Ishikawa (cell line): ENCODE data around the gene CD3G.

Experiments used
- CEBPB ChIP-seq: IDR thresholded peaks from 2 replicates; pipeline ENCODE4 v1.6.1; 2012
- CREB1 ChIP-seq: IDR thresholded peaks from 2 replicates; pipeline ENCODE4 v1.6.1; 2012; ENCODE audit warnings: low read depth
- EGR1 ChIP-seq: IDR thresholded peaks from 2 replicates; pipeline ENCODE4 v1.6.1; 2012
- EP300 ChIP-seq: IDR thresholded peaks from 2 replicates; pipeline ENCODE4 v1.6.1; 2012; ENCODE audit warnings: borderline replicate concordance
- FOXM1 ChIP-seq: IDR thresholded peaks from 2 replicates; pipeline ENCODE4 v1.6.1; 2012; ENCODE audit warnings: low read depth, borderline replicate concordance
- MAX ChIP-seq: IDR thresholded peaks from 2 replicates; pipeline ENCODE4 v1.6.1; 2012
- NFIC ChIP-seq: IDR thresholded peaks from 2 replicates; pipeline ENCODE4 v1.6.1; 2012
- RAD21 ChIP-seq: IDR thresholded peaks from 2 replicates; pipeline ENCODE4 v1.6.1; 2012; ENCODE audit warnings: low read depth
- TAF1 ChIP-seq: IDR thresholded peaks from 2 replicates; pipeline ENCODE4 v1.6.1; 2012; ENCODE audit warnings: low read depth, mild to moderate bottlenecking
- TCF12 ChIP-seq: IDR thresholded peaks from 2 replicates; pipeline ENCODE4 v1.6.1; 2012; ENCODE audit warnings: low read depth
- TEAD4 ChIP-seq: IDR thresholded peaks from 2 replicates; pipeline ENCODE4 v1.6.1; 2012
- YY1 ChIP-seq: IDR thresholded peaks from 2 replicates; pipeline ENCODE4 v1.6.1; 2012; ENCODE audit warnings: low read depth
- ZBTB7A ChIP-seq: IDR thresholded peaks from 2 replicates; pipeline ENCODE4 v1.6.1; 2012; ENCODE audit warnings: low read depth
- TF ChIP-seq, protein P1 (sequence below): IDR thresholded peaks from 2 replicates; pipeline ENCODE4 v1.6.1; 2012
- TF ChIP-seq, protein P2 (sequence below): IDR thresholded peaks from 2 replicates; pipeline ENCODE4 v1.6.1; 2012; ENCODE audit warnings: low read depth, mild to moderate bottlenecking

Gene CD3G

DNA sequence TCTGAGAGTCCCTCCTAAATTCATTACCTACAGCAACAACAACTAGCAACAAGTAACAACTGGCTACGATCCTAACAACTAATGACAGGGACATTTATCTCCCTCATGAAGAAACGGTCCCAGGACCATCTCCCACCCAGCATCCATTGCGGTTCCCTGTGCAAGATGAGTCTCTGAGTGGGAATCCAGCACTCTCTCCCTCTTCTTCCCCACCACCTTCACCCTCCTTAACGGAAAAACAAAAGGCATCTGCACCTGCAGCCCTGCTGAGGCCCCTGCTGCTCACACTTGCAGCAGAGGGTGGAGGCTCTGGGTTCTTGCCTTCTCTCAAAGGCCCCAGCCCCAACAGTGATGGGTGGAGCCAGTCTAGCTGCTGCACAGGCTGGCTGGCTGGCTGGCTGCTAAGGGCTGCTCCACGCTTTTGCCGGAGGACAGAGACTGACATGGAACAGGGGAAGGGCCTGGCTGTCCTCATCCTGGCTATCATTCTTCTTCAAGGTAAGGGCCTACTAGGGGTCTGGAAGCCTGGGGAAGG, at the start of gene CD3G:
CD3G (plus strand) TSS at position 364 of the 535 bp plus-strand sequence; CDS start at position 444, 80 bp downstream.
- TF ChIP-seq EGR1 (no peak), TEAD4 (no peak), TCF12 (no peak), NFIC (no peak), RAD21 (no peak), TAF1 (no peak), CEBPB (no peak), EP300 (no peak), YY1 (no peak), MAX (no peak), FOXM1 (no peak), ZBTB7A (no peak), CREB1 (no peak)
- TF ChIP-seq, protein P1, sequence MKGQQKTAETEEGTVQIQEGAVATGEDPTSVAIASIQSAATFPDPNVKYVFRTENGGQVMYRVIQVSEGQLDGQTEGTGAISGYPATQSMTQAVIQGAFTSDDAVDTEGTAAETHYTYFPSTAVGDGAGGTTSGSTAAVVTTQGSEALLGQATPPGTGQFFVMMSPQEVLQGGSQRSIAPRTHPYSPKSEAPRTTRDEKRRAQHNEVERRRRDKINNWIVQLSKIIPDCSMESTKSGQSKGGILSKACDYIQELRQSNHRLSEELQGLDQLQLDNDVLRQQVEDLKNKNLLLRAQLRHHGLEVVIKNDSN = no peak
- TF ChIP-seq, protein P2, sequence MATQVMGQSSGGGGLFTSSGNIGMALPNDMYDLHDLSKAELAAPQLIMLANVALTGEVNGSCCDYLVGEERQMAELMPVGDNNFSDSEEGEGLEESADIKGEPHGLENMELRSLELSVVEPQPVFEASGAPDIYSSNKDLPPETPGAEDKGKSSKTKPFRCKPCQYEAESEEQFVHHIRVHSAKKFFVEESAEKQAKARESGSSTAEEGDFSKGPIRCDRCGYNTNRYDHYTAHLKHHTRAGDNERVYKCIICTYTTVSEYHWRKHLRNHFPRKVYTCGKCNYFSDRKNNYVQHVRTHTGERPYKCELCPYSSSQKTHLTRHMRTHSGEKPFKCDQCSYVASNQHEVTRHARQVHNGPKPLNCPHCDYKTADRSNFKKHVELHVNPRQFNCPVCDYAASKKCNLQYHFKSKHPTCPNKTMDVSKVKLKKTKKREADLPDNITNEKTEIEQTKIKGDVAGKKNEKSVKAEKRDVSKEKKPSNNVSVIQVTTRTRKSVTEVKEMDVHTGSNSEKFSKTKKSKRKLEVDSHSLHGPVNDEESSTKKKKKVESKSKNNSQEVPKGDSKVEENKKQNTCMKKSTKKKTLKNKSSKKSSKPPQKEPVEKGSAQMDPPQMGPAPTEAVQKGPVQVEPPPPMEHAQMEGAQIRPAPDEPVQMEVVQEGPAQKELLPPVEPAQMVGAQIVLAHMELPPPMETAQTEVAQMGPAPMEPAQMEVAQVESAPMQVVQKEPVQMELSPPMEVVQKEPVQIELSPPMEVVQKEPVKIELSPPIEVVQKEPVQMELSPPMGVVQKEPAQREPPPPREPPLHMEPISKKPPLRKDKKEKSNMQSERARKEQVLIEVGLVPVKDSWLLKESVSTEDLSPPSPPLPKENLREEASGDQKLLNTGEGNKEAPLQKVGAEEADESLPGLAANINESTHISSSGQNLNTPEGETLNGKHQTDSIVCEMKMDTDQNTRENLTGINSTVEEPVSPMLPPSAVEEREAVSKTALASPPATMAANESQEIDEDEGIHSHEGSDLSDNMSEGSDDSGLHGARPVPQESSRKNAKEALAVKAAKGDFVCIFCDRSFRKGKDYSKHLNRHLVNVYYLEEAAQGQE = no peak

DNA sequence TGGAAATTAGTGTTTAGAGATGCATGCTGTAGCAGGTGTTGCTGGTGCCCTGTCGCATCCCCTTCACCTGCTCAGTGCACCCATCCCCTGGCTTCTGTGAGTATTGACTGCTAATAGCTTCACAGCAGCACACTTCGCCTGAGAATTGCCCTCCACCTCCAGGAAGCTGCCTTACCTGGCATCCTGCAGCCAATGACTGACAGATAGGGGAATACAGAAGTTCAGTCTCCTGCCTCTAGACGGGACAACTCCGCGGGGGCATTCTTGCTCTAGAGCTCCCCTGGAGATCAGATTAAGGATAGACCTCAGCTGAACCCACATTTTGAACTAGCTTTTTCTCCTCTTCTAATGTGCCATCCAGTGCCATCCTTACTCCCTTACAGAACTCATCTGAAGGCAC, 48.9 kb upstream of the CD3G start:
- TF ChIP-seq TAF1 (no peak), MAX (no peak)

- TF ChIP-seq, protein P2 = no peak
- peak; percentile 60 for TF ChIP-seq RAD21
These were observed 48.2 kb upstream of the CD3G start for GRCh38 chr11:118295815-118296454.

GRCh38 chr11:118301600-118302195, 42.4 kb upstream of the CD3G start:
- TF ChIP-seq, protein P1 = no peak
- TF ChIP-seq CEBPB = no peak
- TF ChIP-seq FOXM1 = no peak
- TF ChIP-seq TCF12 = no peak
- TF ChIP-seq, protein P2 = no peak
- no peak for TF ChIP-seq NFIC
- no peak for TF ChIP-seq ZBTB7A
- TF ChIP-seq EP300 = no peak
- no peak for TF ChIP-seq RAD21
- no peak for TF ChIP-seq TEAD4
- no peak for TF ChIP-seq EGR1
- TF ChIP-seq CREB1 = no peak
- TF ChIP-seq YY1 = no peak
